NCI-H446 treated with DMSO at 0.1 percent for 48 hours (cell line): Measurements from ENCODE around the gene SPDYE16.
"Not testable (repeated sequence)": the region's sequence is repeated elsewhere in the genome, so short reads cannot be mapped to it uniquely, and the experiment has no call there.

Experiments used
- DNase-seq: peaks from one replicate; lab custom pipeline; 2025; lab: John Stamatoyannopoulos, UW

SPDYE16 gene

GRCh38 chr7:76504351-76505167 lies 38.5 kb downstream of the SPDYE16 start:
- not testable (repeated sequence) for DNase-seq

GRCh38 chr7:76503244-76503643 lies 39.9 kb downstream of the SPDYE16 start:
- not testable (repeated sequence) for DNase-seq

- DNase-seq: not testable (repeated sequence)
Measured at GRCh38 chr7:76502836-76503235, 40.3 kb downstream of the SPDYE16 start.

GRCh38 chr7:76502224-76502623 lies 40.9 kb downstream of the SPDYE16 start:
- DNase-seq: not testable (repeated sequence)

GRCh38 chr7:76499924-76500241 lies 43.2 kb downstream of the SPDYE16 start:
- DNase-seq: not testable (repeated sequence)

GRCh38 chr7:76499201-76499923 lies 43.7 kb downstream of the SPDYE16 start:
- not testable (repeated sequence) for DNase-seq

- DNase-seq: not testable (repeated sequence)
Measured at GRCh38 chr7:76498583-76499200, 44.4 kb downstream of the SPDYE16 start.

- DNase-seq: not testable (repeated sequence)
Measured at GRCh38 chr7:76497918-76498582, 45.0 kb downstream of the SPDYE16 start.

GRCh38 chr7:76495717-76496116 lies 47.4 kb downstream of the SPDYE16 start:
- not testable (repeated sequence) for DNase-seq

GRCh38 chr7:76492139-76492538 lies 51.0 kb downstream of the SPDYE16 start:
- not testable (repeated sequence) for DNase-seq

- DNase-seq: not testable (repeated sequence)
Measured at GRCh38 chr7:76487969-76488368, 55.1 kb downstream of the SPDYE16 start.

GRCh38 chr7:76486618-76487017 lies 56.5 kb downstream of the SPDYE16 start:
- not testable (repeated sequence) for DNase-seq

- not testable (repeated sequence) for DNase-seq
Measured at GRCh38 chr7:76485822-76486610, 57.1 kb downstream of the SPDYE16 start.

- not testable (repeated sequence) for DNase-seq
Measured at GRCh38 chr7:76484456-76484855, 58.6 kb downstream of the SPDYE16 start.

GRCh38 chr7:76483081-76483480 lies 60.0 kb downstream of the SPDYE16 start:
- DNase-seq: not testable (repeated sequence)

- DNase-seq: not testable (repeated sequence)
Measured at GRCh38 chr7:76482660-76483059, 60.4 kb downstream of the SPDYE16 start.
